Panc1 (cell line): ENCODE data around the gene CDHR2. TPM values are rescaled to one million over a fixed set of nuclear protein-coding genes. Genes with fewer than 3 reads are reported as not detected.

Experiments used
- ATAC-seq: fragments of 200-7000 bp; cut with Tn5 transposase; 2 replicates; pipeline ENCODE4 v1.9.1; 2020; ENCODE audit warnings: mild to moderate bottlenecking, moderate library complexity
- BruUV-seq: library from RNA; stranded (reverse); fragments of 400-500 nt; replicated peaks from 2 replicates; lab custom pipeline; 2021; lab: Mats Ljungman, UMichigan
- CTCF ChIA-PET: fragments of 300-600 bp; sonication (Branson Sonifier 250); formaldehyde crosslinking; loops from one replicate; lab custom pipeline; 2022; ENCODE audit warnings: antibody characterized with exemption; lab: Charles Lee
- POLR2A ChIA-PET: fragments of 300-600 bp; sonication (Branson Sonifier 250); formaldehyde crosslinking; loops from one replicate; lab custom pipeline; 2022; ENCODE audit warnings: antibody characterized with exemption; lab: Charles Lee
- DNase-seq: peaks from one replicate; pipeline ENCODE4 v3.0.0-alpha.2; 2010; ENCODE audit warnings: low read depth, low spot score
- H3K27ac ChIP-seq: 2 replicates; pipeline ENCODE4 v1.5.1; 2011; ENCODE audit warnings: mild to moderate bottlenecking, low read length, inconsistent platforms
- H3K27me3 ChIP-seq: fragments of 200-500 bp; sonication (Bioruptor generic); 2 replicates; pipeline ENCODE4 v1.6.0; 2014; ENCODE audit warnings: low read length, inconsistent platforms; ENCODE audit not compliant: control insufficient read depth, insufficient read depth
- H3K36me3 ChIP-seq: fragments of 200-500 bp; sonication (Bioruptor generic); 2 replicates; pipeline ENCODE4 v1.5.1; 2014; ENCODE audit warnings: inconsistent platforms, mild to moderate bottlenecking, low read length, moderate library complexity; ENCODE audit not compliant: control insufficient read depth, insufficient read depth
- H3K4me1 ChIP-seq: 2 replicates; pipeline ENCODE4 v1.5.1; 2011; ENCODE audit warnings: inconsistent platforms, mild to moderate bottlenecking, low read length, moderate library complexity; ENCODE audit not compliant: control insufficient read depth, insufficient read depth
- H3K4me3 ChIP-seq, 2 experiments: 2 replicates each; pipeline ENCODE4 v1.5.1; 2011 to 2012; ENCODE audit warnings: low read depth in 2 of 2, low read length in 2 of 2, mild to moderate bottlenecking in 2 of 2, inconsistent platforms in 1 of 2, moderate library complexity in 1 of 2
- H3K9me3 ChIP-seq: fragments of 200-500 bp; sonication (Bioruptor generic); 2 replicates; pipeline ENCODE4 v1.5.1; 2014; ENCODE audit warnings: low read depth, mild to moderate bottlenecking, inconsistent platforms, low read length, moderate library complexity; ENCODE audit not compliant: control insufficient read depth, insufficient read depth
- POLR2AphosphoS5 ChIP-seq: IDR thresholded peaks from 2 replicates; pipeline ENCODE4 v1.6.1; 2012; ENCODE audit warnings: mild to moderate bottlenecking, low read depth, low read length, moderate library complexity
- SIN3A ChIP-seq: IDR thresholded peaks from 2 replicates; pipeline ENCODE4 v1.6.1; 2012; ENCODE audit warnings: low read depth, mild to moderate bottlenecking, low read length, moderate library complexity, borderline replicate concordance; ENCODE audit not compliant: insufficient read depth
- TCF7L2 ChIP-seq: IDR thresholded peaks from 2 replicates; pipeline ENCODE4 v1.6.1; 2011; ENCODE audit warnings: mild to moderate bottlenecking, low read depth, low read length, inconsistent platforms
- in situ Hi-C: cut with HindIII; loops from 2 replicates; pipeline ENCODE4 v1.10.0; 2016; ENCODE audit warnings: low sequenced_read_pairs, low pct_unique_long_range_greater_than_20kb
- intact Hi-C: fragments of 100-400 bp; cut with micrococcal nuclease; formaldehyde crosslinking; loops from one replicate; pipeline ENCODE4 v1.10.0; 2022; ENCODE audit not compliant: unreplicated experiment
- total RNA-seq: library from RNA; stranded (reverse); gene quantifications from one replicate; pipeline ENCODE4 v1.2.1, GENCODE V29; 2021; ENCODE audit not compliant: unreplicated experiment
- TF ChIP-seq, protein P1 (sequence below): fragments of 450-650 bp; IDR thresholded peaks from 2 replicates; pipeline ENCODE4 v1.5.1; 2017; ENCODE audit warnings: mild to moderate bottlenecking
- TF ChIP-seq, protein P2 (sequence below), 2 experiments: IDR thresholded peaks; 2 replicates each; pipeline ENCODE4 v1.6.1; 2011 to 2012; ENCODE audit warnings: low read depth in 2 of 2, control low read depth in 1 of 2, low read length in 1 of 2, mild to moderate bottlenecking in 1 of 2, moderate library complexity in 1 of 2; ENCODE audit not compliant: insufficient read depth in 1 of 2

The CDHR2 gene
- total RNA-seq, 1 experiment from 2014 or later: 0.72 TPM

DNA sequence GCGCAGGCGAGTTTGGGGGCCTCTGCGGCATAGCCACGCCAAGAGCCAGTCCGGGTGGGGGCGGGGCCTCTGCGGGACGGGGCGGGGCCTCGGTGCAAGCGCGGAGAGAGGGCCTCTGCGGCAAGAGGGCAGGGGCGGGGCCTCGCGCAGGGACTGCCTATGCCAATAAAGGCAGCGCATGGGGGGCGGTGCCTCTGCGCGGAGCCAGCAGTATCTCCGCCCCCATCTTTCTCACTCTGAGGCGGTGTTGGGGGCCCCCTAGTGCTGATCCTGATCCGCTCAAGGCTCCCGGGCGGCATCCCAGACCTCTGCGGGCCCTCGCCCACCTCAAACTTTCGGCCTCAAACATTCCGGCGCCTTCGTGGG lies 70.0 kb downstream of the CDHR2 start:
- Histone ChIP-seq H3K36me3 (no peaks in the 10 kb centered on the region), H3K27ac (no peak overlapping the region), H3K9me3 (no peaks in the 10 kb centered on the region), H3K27me3 (no peaks in the 10 kb centered on the region), H3K4me1 (peaks cover 5% of the 10 kb centered on the region; the same call in 1 of the 2 replicates), H3K4me3 (no peak overlapping the region)
- no TSS peak for BruUV-seq
- CTCF ChIA-PET: no interaction called here
- TF ChIP-seq, protein P1, sequence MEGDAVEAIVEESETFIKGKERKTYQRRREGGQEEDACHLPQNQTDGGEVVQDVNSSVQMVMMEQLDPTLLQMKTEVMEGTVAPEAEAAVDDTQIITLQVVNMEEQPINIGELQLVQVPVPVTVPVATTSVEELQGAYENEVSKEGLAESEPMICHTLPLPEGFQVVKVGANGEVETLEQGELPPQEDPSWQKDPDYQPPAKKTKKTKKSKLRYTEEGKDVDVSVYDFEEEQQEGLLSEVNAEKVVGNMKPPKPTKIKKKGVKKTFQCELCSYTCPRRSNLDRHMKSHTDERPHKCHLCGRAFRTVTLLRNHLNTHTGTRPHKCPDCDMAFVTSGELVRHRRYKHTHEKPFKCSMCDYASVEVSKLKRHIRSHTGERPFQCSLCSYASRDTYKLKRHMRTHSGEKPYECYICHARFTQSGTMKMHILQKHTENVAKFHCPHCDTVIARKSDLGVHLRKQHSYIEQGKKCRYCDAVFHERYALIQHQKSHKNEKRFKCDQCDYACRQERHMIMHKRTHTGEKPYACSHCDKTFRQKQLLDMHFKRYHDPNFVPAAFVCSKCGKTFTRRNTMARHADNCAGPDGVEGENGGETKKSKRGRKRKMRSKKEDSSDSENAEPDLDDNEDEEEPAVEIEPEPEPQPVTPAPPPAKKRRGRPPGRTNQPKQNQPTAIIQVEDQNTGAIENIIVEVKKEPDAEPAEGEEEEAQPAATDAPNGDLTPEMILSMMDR: no peak; the same call in 1 of the 2 replicates
- TF ChIP-seq, protein P2, sequence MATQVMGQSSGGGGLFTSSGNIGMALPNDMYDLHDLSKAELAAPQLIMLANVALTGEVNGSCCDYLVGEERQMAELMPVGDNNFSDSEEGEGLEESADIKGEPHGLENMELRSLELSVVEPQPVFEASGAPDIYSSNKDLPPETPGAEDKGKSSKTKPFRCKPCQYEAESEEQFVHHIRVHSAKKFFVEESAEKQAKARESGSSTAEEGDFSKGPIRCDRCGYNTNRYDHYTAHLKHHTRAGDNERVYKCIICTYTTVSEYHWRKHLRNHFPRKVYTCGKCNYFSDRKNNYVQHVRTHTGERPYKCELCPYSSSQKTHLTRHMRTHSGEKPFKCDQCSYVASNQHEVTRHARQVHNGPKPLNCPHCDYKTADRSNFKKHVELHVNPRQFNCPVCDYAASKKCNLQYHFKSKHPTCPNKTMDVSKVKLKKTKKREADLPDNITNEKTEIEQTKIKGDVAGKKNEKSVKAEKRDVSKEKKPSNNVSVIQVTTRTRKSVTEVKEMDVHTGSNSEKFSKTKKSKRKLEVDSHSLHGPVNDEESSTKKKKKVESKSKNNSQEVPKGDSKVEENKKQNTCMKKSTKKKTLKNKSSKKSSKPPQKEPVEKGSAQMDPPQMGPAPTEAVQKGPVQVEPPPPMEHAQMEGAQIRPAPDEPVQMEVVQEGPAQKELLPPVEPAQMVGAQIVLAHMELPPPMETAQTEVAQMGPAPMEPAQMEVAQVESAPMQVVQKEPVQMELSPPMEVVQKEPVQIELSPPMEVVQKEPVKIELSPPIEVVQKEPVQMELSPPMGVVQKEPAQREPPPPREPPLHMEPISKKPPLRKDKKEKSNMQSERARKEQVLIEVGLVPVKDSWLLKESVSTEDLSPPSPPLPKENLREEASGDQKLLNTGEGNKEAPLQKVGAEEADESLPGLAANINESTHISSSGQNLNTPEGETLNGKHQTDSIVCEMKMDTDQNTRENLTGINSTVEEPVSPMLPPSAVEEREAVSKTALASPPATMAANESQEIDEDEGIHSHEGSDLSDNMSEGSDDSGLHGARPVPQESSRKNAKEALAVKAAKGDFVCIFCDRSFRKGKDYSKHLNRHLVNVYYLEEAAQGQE (IDR thresholded peaks at IDR 0.05; ENCODE audit: insufficient read depth in 1 of 2, low read depth in 2 of 2, low read length in 1 of 2): no peak
- no peak for TF ChIP-seq TCF7L2
- TF ChIP-seq SIN3A: no peak
- TF ChIP-seq POLR2AphosphoS5: no peak
- ATAC-seq (peak; percentile 76), DNase-seq (no peak)
- POLR2A ChIA-PET: interaction anchor here (0.5 kb wide), 1 partner anchor 168 kb away, joined by 3 read pairs; no protein-coding TSS in a partner anchor
- intact Hi-C loops (no loop called here), in situ Hi-C loops (no loop called here)

DNA sequence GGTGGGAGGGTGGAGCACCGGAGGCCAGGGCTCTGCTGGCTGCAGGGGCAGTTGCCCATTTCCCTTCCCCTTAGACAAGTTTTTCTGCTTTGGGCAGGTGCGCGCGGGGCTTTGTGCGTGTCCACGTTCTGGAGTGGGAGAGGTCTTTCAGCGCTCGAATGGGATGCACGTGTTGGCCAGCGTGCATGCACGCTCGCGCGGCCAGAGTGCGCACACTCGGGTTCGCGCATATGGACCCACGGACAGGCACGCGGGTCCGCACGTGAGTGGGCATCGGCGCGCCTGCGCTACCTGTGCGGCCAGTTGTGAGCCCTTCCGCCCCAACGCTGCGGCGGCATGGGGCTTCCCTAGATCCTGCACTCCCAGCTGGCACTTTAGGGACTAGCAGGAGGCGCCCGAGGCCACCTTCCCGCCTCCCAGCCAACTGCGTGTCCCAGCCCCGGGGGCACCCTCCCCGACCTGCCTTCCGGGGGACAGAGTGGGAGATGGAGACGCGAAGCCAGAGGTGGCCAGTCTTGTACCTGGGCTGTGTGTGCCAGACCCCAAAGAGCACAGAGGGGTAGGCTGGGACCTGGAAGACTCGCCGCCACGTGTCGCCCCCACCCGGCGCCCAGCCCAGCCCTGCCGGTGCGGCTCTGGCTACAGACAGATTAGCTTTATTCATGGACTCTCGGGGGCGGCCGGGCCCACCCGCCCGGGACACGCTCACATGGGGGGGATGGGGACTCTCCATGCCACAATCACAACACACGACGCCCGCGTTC lies 70.6 kb downstream of the CDHR2 start:
- DNase-seq: no peak
- H3K27ac ChIP-seq: no peak overlapping the region
- H3K4me1 ChIP-seq: peaks cover 5% of the 10 kb centered on the region; the same call in 1 of the 2 replicates
- H3K4me3 ChIP-seq: peak overlapping the region; percentile 32 to 48
- no peak for ATAC-seq
- BruUV-seq: no TSS peak
- H3K9me3 ChIP-seq: no peaks in the 10 kb centered on the region
- no peaks in the 10 kb centered on the region for H3K27me3 ChIP-seq
- in situ Hi-C loops: no loop called here
- intact Hi-C loops: no loop called here
- H3K36me3 ChIP-seq: no peaks in the 10 kb centered on the region
- ChIA-PET CTCF (no interaction called here), POLR2A (interaction anchor here (0.6 kb wide), 1 partner anchor 18 kb away, joined by 7 read pairs; no protein-coding TSS in a partner anchor)
- TF ChIP-seq POLR2AphosphoS5: no peak
- TF ChIP-seq, protein P1: no peak
- TF ChIP-seq, protein P2 (IDR thresholded peaks at IDR 0.05; ENCODE audit: insufficient read depth in 1 of 2, low read depth in 2 of 2, low read length in 1 of 2): no peak
- no peak for TF ChIP-seq TCF7L2
- no peak for TF ChIP-seq SIN3A
